ENCODE measurements around the gene BAHCC1. TPM values are rescaled to one million over a fixed set of nuclear protein-coding genes. Genes with fewer than 3 reads are reported as not detected.

Gene BAHCC1
- total and polyA plus RNA-seq, 9 of the 15 experiments (the other 6 are each of a cell fraction or from before 2014, with no cell fraction given) = 0.14 to 26.9 (median 5.0) TPM

DNA sequence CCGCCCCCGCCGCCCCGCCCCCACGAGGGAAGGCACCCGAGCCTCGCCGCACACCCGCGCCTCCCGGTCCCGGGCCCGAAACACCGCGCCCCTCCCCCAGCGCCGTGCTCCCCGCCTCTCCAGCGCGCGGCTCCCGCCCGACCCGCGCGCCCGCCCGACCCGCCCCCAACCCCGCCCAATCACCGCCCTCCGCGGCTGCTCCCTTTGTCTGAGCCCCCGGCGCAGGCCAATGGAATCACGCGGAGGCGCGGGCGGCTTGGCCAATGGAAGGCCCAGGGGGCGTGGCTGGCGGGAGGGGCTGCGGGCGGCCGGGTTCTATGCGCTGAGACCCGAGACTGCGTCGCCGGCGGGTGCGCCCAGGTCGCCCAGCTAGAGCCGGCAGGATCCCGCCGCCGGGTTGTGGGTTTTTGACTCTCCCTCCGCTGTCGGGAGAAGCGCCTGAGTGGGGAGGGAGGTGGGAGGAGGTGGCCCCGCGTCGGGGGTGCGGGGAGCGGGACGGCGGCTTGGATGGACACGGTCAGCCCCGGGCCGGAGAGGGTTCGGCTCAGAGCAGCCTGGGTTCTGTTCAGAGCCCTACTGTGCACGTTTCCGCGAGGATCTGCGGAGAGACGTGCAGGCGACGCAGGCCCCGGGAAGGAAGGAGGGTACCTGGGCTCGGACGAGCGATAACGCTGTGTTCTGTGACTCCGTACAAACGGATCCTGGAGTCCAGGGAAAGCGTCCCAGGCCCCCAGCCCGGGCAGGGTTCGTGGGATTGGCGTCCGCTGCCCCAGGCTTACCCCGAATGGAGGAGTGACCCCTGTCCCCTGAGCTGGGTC, 49.0 kb upstream of the BAHCC1 start:
- H3K27me3 ChIP-seq (ENCODE audit: control insufficient read depth in 2 of 2, insufficient read depth in 2 of 2, low read length in 2 of 2) = no peaks in the 10 kb centered on the region
- peak overlapping the region; percentile 94 for H3K4me3 ChIP-seq
- peak; percentile 70 for FAIRE-seq
- peak overlapping the region; percentile 78 to 99 for H3K9ac ChIP-seq (ENCODE audit: insufficient read depth in 1 of 2, low read depth in 2 of 2, low read length in 2 of 2)
- peak overlapping the region; percentile 94 for H3K4me2 ChIP-seq (ENCODE audit: insufficient read depth, low read length)
- no peaks in the 10 kb centered on the region for H4K20me1 ChIP-seq (replicated peaks; ENCODE audit: control insufficient read depth, insufficient read depth, low read length)
- peaks cover 35 to 75% of the 10 kb centered on the region in 2 experiments for H3K4me1 ChIP-seq (replicated peaks in 1 of 2; ENCODE audit: control insufficient read depth in 2 of 2, insufficient read depth in 2 of 2, low read length in 2 of 2)
- in situ Hi-C loops (cut with MboI) (no loop called here), intact Hi-C loops (cut with micrococcal nuclease) (no loop called here)
- H3K36me3 ChIP-seq (ENCODE audit: control insufficient read depth, insufficient read depth, low read length) = peaks cover 12% of the 10 kb centered on the region; the same call in 1 of the 3 replicates
- peak; percentile 86 for ATAC-seq
- H3K79me2 ChIP-seq (ENCODE audit: control insufficient read depth, insufficient read depth, low read length) = peaks cover 53% of the 10 kb centered on the region
- peak overlapping the region; percentile 54 for H2AFZ ChIP-seq (ENCODE audit: low read depth, low read length)
- peak; percentile 93 to 99 (median 96) for DNase-seq (ENCODE audit: extremely low read depth in 1 of 4, low spot score in 3 of 4)
- POLR2A ChIA-PET = interaction anchor here (0.8 to 1.7 kb wide), 2 partner anchors 12 to 19 kb away, joined by 3 to 6 read pairs; no protein-coding TSS in a partner anchor
- peak overlapping the region; percentile 78 for H3K27ac ChIP-seq (ENCODE audit: extremely low read depth, low read depth, low read length)
- CTCF ChIA-PET (ENCODE audit: low intra/inter-chr PET ratio) = interaction anchor here (0.8 kb wide), 1 partner anchor 56 kb away, joined by 3 read pairs; no protein-coding TSS in a partner anchor
- H3K9me3 ChIP-seq (replicated peaks; ENCODE audit: control insufficient read depth, insufficient read depth, low read depth, low read length) = no peaks in the 10 kb centered on the region
- 1% methylated on average over 35 of the region's 91 CpGs for WGBS (ENCODE audit: insufficient coverage, low coverage, missing lambda C conversion rate)
- BruUV-seq (replicated peaks) = TSS peak; percentile 93
- H3K9me1 ChIP-seq (ENCODE audit: control insufficient read depth, insufficient read depth, low read length) = no peaks in the 10 kb centered on the region
- TF ChIP-seq ZNF354B (CRISPR knock-in tag; IDR thresholded peaks at IDR 0.05) (no peak), WHSC1 (IDR thresholded peaks at IDR 0.05; ENCODE audit: low read length) (no peak), ETV6 (IDR thresholded peaks at IDR 0.05; ENCODE audit: borderline replicate concordance in 1 of 2, low read depth in 2 of 2, low read length in 1 of 2) (no peak), ETV6 (CRISPR knock-in tag; IDR thresholded peaks at IDR 0.05; ENCODE audit: borderline replicate concordance) (no peak), POLR2A (conservative IDR thresholded peaks at IDR 0.05) (peak; percentile 91), CSDE1 (IDR thresholded peaks at IDR 0.05) (no peak), SMARCB1 (IDR thresholded peaks at IDR 0.05; ENCODE audit: insufficient read length, low read depth) (no peak), BCOR (IDR thresholded peaks at IDR 0.05) (peak; percentile 66; the same call in 1 of the 2 replicates), LEF1 (IDR thresholded peaks at IDR 0.05) (no peak), ZC3H8 (IDR thresholded peaks at IDR 0.05) (no peak), HLTF (IDR thresholded peaks at IDR 0.05) (peak; percentile 66; the same call in 1 of the 2 replicates), ZNF551 (CRISPR knock-in tag; IDR thresholded peaks at IDR 0.05) (no peak)
- TF ChIP-seq, protein P1, sequence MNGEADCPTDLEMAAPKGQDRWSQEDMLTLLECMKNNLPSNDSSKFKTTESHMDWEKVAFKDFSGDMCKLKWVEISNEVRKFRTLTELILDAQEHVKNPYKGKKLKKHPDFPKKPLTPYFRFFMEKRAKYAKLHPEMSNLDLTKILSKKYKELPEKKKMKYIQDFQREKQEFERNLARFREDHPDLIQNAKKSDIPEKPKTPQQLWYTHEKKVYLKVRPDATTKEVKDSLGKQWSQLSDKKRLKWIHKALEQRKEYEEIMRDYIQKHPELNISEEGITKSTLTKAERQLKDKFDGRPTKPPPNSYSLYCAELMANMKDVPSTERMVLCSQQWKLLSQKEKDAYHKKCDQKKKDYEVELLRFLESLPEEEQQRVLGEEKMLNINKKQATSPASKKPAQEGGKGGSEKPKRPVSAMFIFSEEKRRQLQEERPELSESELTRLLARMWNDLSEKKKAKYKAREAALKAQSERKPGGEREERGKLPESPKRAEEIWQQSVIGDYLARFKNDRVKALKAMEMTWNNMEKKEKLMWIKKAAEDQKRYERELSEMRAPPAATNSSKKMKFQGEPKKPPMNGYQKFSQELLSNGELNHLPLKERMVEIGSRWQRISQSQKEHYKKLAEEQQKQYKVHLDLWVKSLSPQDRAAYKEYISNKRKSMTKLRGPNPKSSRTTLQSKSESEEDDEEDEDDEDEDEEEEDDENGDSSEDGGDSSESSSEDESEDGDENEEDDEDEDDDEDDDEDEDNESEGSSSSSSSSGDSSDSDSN (IDR thresholded peaks at IDR 0.05; ENCODE audit: borderline replicate concordance in 1 of 2, low read depth in 2 of 2, low read length in 2 of 2) = peak; percentile 29 to 34; a peak in 1 of 4 replicates
- TF ChIP-seq, protein P2, sequence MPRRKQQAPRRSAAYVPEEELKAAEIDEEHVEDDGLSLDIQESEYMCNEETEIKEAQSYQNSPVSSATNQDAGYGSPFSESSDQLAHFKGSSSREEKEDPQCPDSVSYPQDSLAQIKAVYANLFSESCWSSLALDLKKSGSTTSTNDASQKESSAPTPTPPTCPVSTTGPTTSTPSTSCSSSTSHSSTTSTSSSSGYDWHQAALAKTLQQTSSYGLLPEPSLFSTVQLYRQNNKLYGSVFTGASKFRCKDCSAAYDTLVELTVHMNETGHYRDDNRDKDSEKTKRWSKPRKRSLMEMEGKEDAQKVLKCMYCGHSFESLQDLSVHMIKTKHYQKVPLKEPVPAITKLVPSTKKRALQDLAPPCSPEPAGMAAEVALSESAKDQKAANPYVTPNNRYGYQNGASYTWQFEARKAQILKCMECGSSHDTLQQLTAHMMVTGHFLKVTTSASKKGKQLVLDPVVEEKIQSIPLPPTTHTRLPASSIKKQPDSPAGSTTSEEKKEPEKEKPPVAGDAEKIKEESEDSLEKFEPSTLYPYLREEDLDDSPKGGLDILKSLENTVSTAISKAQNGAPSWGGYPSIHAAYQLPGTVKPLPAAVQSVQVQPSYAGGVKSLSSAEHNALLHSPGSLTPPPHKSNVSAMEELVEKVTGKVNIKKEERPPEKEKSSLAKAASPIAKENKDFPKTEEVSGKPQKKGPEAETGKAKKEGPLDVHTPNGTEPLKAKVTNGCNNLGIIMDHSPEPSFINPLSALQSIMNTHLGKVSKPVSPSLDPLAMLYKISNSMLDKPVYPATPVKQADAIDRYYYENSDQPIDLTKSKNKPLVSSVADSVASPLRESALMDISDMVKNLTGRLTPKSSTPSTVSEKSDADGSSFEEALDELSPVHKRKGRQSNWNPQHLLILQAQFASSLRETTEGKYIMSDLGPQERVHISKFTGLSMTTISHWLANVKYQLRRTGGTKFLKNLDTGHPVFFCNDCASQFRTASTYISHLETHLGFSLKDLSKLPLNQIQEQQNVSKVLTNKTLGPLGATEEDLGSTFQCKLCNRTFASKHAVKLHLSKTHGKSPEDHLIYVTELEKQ (CRISPR knock-in tag; IDR thresholded peaks at IDR 0.05) = no peak
- TF ChIP-seq, protein P3, sequence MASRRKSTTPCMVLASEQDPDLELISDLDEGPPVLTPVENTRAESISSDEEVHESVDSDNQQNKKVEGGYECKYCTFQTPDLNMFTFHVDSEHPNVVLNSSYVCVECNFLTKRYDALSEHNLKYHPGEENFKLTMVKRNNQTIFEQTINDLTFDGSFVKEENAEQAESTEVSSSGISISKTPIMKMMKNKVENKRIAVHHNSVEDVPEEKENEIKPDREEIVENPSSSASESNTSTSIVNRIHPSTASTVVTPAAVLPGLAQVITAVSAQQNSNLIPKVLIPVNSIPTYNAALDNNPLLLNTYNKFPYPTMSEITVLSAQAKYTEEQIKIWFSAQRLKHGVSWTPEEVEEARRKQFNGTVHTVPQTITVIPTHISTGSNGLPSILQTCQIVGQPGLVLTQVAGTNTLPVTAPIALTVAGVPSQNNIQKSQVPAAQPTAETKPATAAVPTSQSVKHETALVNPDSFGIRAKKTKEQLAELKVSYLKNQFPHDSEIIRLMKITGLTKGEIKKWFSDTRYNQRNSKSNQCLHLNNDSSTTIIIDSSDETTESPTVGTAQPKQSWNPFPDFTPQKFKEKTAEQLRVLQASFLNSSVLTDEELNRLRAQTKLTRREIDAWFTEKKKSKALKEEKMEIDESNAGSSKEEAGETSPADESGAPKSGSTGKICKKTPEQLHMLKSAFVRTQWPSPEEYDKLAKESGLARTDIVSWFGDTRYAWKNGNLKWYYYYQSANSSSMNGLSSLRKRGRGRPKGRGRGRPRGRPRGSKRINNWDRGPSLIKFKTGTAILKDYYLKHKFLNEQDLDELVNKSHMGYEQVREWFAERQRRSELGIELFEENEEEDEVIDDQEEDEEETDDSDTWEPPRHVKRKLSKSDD (conservative IDR thresholded peaks at IDR 0.05; ENCODE audit: low read length) = no peak
